ENCODE results near the gene ARHGEF39.
"Not testable (repeated sequence)": the region's sequence is repeated elsewhere in the genome, so short reads cannot be mapped to it uniquely, and the experiment has no call there.

Gene ARHGEF39

GRCh38 chr9:35649431-35650340 lies 15.3 kb downstream of the ARHGEF39 start:
- DNase-seq, result no peak

DNA sequence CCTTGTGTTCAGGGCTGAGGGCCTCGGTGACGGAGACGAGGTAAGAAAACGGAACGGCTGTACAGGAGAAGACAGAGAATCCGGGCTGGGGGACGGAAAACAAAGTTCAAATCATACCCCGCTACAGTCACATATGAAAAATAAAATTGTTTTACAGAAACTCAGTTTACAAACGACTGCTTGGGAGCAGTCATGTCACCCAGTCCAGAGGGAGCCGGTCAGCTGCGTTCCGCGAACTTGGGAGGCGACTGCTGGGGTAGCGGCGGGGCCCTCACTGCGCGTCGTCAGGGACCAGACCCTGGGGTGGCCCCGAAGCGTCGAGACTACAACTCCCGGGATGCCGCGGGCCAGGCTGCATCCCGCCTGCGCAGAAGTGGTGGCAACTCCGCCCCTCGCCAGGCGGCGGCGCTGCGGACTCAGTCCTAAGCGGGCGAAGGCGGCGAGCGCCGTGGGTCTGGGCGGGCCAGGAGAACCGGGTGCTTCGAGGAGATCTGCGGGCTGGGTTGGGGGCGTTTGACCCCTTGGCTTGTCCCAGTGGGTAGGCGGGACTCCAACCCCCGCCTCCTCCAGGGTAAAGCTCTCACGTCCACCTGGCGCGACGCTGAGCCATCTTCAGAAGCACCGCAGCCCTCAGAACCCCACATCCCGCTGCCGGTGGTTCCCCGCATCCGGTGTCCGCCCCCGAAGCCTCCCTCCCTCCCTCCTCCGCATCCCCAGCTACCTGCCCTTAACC lies 18.3 kb downstream of the ARHGEF39 start:
- DNase-seq, result peak; percentile 35 to 36

- DNase-seq, result no peak
Measured at GRCh38 chr9:35646153-35646532, 18.9 kb downstream of the ARHGEF39 start.

GRCh38 chr9:35645736-35646135 lies 19.3 kb downstream of the ARHGEF39 start:
- DNase-seq, result not testable (repeated sequence)

- no peak for DNase-seq
Measured at GRCh38 chr9:35643046-35643445, 21.9 kb downstream of the ARHGEF39 start.

GRCh38 chr9:35641478-35641877 lies 23.5 kb downstream of the ARHGEF39 start:
- DNase-seq, result not testable (repeated sequence)

- not testable (repeated sequence) for DNase-seq
Measured at GRCh38 chr9:35640431-35640830, 24.6 kb downstream of the ARHGEF39 start.

DNA sequence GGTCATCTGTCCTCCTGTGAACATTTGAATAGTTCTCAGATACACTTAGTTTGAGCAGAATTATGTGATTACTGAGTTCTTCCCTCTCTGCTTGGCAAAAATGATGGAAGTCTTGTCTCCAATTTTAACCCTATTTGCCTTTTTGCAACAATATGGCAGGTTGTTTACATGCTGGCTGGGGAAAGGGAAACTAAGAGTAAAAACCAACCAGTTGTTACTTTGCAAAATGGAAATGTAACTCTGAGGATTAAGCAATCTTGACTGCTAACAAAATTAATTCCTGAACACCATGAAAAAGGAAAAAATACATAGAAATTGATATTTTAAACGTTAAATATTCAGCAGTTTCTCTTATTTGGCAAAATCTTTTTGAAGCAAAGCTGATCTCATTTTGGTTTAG lies 25.4 kb downstream of the ARHGEF39 start:
- DNase-seq, result no peak

GRCh38 chr9:35639225-35639624 lies 25.8 kb downstream of the ARHGEF39 start:
- DNase-seq, result not testable (repeated sequence)

GRCh38 chr9:35638751-35639150 lies 26.2 kb downstream of the ARHGEF39 start:
- DNase-seq, result not testable (repeated sequence)

GRCh38 chr9:35637427-35637955 lies 27.5 kb downstream of the ARHGEF39 start:
- not testable (repeated sequence) for DNase-seq

DNA sequence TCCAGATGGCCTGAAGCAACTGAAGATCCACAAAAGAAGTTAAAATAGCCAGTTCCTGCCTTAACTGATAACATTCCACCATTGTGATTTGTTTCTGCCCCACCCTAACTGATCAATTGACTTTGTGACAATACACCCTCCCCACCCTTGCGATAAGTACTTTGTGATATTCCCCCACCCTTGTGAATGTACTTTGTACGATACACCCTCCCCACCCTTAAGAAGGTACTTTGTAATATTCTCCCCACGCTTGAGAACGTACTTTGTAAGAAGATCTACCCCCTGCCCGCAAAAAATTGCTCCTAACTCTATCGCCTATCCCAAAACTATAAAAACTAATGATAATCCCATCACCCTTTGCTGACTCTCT lies 28.1 kb downstream of the ARHGEF39 start:
- DNase-seq, result not testable (repeated sequence)

- DNase-seq, result no peak
Measured at GRCh38 chr9:35636135-35636876, 28.7 kb downstream of the ARHGEF39 start.

GRCh38 chr9:35635730-35636129 lies 29.3 kb downstream of the ARHGEF39 start:
- DNase-seq, result no peak

DNA sequence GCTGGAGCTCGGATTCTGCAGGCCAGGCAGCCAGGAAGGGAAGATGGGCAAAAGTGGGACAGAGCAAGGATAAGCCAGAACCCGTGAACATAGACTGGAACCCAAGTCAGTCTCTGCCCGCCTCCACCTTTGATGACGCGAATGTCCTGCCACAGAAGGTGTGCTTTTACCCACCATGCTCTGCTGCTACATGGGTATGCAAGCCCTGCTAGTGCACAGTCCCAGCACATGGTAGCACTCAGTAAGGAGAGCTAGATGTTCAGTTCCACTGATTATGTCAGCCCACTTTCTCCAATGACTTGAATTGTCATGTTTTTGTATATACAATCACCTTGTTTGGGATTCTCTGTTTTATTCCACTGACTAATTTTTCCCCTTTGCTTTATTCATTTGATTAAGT lies 35.4 kb downstream of the ARHGEF39 start:
- no peak for DNase-seq

DNA sequence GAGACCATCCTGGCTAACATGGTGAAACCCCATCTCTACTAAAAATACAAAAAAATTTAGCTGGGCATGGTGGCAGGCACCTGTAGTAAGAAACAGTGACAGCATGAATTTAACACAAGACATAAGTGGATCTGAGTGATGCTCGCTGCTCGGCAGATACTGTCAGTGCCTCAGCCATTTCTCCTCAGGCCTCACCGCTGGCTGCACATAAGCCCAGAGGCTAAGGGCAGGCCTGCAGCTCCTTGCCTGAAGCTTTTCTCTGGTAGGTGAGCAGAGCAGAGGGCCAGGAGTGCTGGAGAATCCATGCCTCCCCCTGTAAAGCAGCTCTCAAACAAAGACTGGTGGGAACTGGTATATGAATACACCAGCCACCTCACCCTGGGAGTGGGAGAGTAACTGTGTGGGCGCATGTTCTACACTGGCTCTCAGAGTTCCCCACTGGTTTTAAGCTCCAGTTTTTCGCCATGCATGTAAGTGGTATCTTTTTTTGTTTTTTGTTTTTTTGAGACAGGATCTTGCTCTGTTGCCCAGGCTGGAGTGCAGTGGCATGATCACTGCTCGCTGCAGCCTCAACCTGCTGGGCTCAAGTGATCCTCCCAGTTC lies 36.5 kb downstream of the ARHGEF39 start:
- no peak for DNase-seq

- no peak for DNase-seq
Measured at GRCh38 chr9:35627575-35627974, 37.4 kb downstream of the ARHGEF39 start.

GRCh38 chr9:35619800-35620158 lies 45.2 kb downstream of the ARHGEF39 start:
- no peak for DNase-seq

- no peak for DNase-seq
Measured at GRCh38 chr9:35618854-35619799, 45.9 kb downstream of the ARHGEF39 start.

- no peak for DNase-seq
Measured at GRCh38 chr9:35618325-35618727, 46.7 kb downstream of the ARHGEF39 start, which contains the start of gene CD72. Gene CD72, minus strand, starts transcription at chr9:35618413. Its CDS starts 110 bp downstream, at chr9:35618303.

DNA sequence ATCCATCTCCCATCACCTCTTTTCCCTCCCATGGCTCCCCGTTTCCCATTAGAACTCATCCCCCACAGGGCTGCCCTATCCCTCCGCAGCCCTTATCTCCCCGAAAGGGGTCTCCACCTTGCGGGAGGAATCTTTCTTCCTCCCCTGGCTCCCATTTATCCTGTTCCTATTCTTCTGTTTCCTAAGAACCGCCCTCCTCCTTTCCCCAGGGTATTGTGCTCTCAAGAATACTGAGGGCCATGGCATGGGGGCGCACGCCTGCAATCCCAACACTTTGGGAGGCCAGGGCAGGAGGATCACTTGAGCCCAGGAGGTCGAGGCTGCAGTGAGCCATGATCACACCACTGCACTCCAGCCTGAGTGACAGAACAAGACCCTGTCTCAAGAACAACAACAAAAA lies 47.4 kb downstream of the ARHGEF39 start:
- no peak for DNase-seq
